ENCODE data around the gene THEMIS. TPM values are rescaled to one million over a fixed set of nuclear protein-coding genes. Genes with fewer than 3 reads are reported as not detected.

The THEMIS gene
- total and polyA plus RNA-seq, 2 of the 4 experiments (the other 2 are of a cell fraction), result not detected

- no peaks in the 10 kb centered on the region for H3K9me1 ChIP-seq (ENCODE audit: insufficient read depth, low read length)
- no peak overlapping the region for H2AFZ ChIP-seq (replicated peaks; ENCODE audit: low read length, poor library complexity)
- H4K5ac ChIP-seq (ENCODE audit: low read depth, low read length), result no peak overlapping the region
- CTCF ChIA-PET, result interaction anchor here (0.6 kb wide), 1 partner anchor 82 kb away, joined by 3 read pairs; no protein-coding TSS in a partner anchor
- no peak overlapping the region for H2BK20ac ChIP-seq (ENCODE audit: low read depth, low read length)
- TF ChIP-seq RAD21 (IDR thresholded peaks at IDR 0.05; ENCODE audit: low read length) (no peak), RFX5 (IDR thresholded peaks at IDR 0.05; ENCODE audit: low read depth, low read length) (no peak), CTCF (conservative IDR thresholded peaks at IDR 0.05; ENCODE audit: low read depth, low read length) (no peak), ELK1 (IDR thresholded peaks at IDR 0.05; ENCODE audit: borderline replicate concordance, low read depth, low read length) (no peak), CEBPB (IDR thresholded peaks at IDR 0.05; ENCODE audit: low read depth, low read length) (no peak), CHD1 (IDR thresholded peaks at IDR 0.05; ENCODE audit: low read depth, low read length) (no peak)
- no peak for ATAC-seq (ENCODE audit: low read depth)
- in situ Hi-C loops (cut with MboI; ENCODE audit: low sequenced_read_pairs), result no loop called here
- H3K4me1 ChIP-seq (ENCODE audit: control insufficient read depth, insufficient read depth, low read length), result no peaks in the 10 kb centered on the region
- no peak overlapping the region for H3K4me3 ChIP-seq (ENCODE audit: insufficient read depth, low read depth, low read length)
- intact Hi-C loops (cut with micrococcal nuclease), result no loop called here
- BruUV-seq (replicated peaks), result no TSS peak
- H3K18ac ChIP-seq (ENCODE audit: low read depth, low read length), result no peak overlapping the region
- no peak overlapping the region for H4K91ac ChIP-seq (ENCODE audit: insufficient read depth, low read depth, low read length)
- no peak overlapping the region for H2AK5ac ChIP-seq (ENCODE audit: low read depth, low read length)
- no peak overlapping the region for H3K4me2 ChIP-seq (ENCODE audit: low read depth, low read length)
- H3K56ac ChIP-seq (ENCODE audit: extremely low read depth, insufficient read depth, low read length), result no peak overlapping the region
- no peak overlapping the region for H2BK5ac ChIP-seq (ENCODE audit: low read depth, low read length, poor library complexity, severe bottlenecking)
- H3K4ac ChIP-seq (ENCODE audit: low read depth, low read length), result no peak overlapping the region
- H3K9me3 ChIP-seq (ENCODE audit: control insufficient read depth, insufficient read depth, low read length), result no peaks in the 10 kb centered on the region
- no peak overlapping the region for H3K14ac ChIP-seq (replicated peaks; ENCODE audit: low read depth, low read length)
- no peak overlapping the region for H2BK120ac ChIP-seq (ENCODE audit: low read depth, low read length)
- no peak for DNase-seq
- no peak overlapping the region for H2AK9ac ChIP-seq (replicated peaks; ENCODE audit: low read depth, low read length, poor library complexity)
- no peaks in the 10 kb centered on the region for H4K20me1 ChIP-seq (ENCODE audit: insufficient read depth, low read length)
- dilution Hi-C loops (cut with HindIII; ENCODE audit: low sequenced_read_pairs, unreplicated experiment), result no loop called here
- no peak overlapping the region for H2BK15ac ChIP-seq (ENCODE audit: low read depth, low read length)
- no peaks in the 10 kb centered on the region for H3K79me1 ChIP-seq (ENCODE audit: low read depth in 1 of 2, low read length in 2 of 2)
- H3K27me3 ChIP-seq (ENCODE audit: control insufficient read depth, insufficient read depth, low read length), result no peaks in the 10 kb centered on the region; the same call in 1 of the 2 replicates
- POLR2A ChIA-PET (ENCODE audit: unreplicated experiment), result interaction anchor here (0.6 kb wide), 1 partner anchor 12 kb away, joined by 5 read pairs; no protein-coding TSS in a partner anchor
- no peak overlapping the region for H3K23ac ChIP-seq (ENCODE audit: low read depth, low read length)
- no peaks in the 10 kb centered on the region for H3K36me3 ChIP-seq (ENCODE audit: control insufficient read depth, insufficient read depth, low read length)
- no peak overlapping the region for H3K27ac ChIP-seq (ENCODE audit: insufficient read depth, low read length)
- H3K9ac ChIP-seq (ENCODE audit: low read depth, low read length), result no peak overlapping the region
- H4K8ac ChIP-seq (ENCODE audit: low read depth in 2 of 2, low read length in 2 of 2), result no peak overlapping the region
Observed at GRCh38 chr6:127880429-127880828, 20.4 kb downstream of the THEMIS start.

All from IMR-90 (cell line).